T-helper 1 cell treated with Interleukin-12 subunit alpha and Interleukin-12 subunit beta and Interleukin-4 antibody, amounts not matched to agents 30 μg/mL and 1 μg/mL, for 36 hours (primary cell): ENCODE measurements around the gene STRIT1.

ENCODE experiments used
- H3K27ac Mint-ChIP-seq: one replicate; pipeline ENCODE4 v1.8.0; 2021; ENCODE audit warnings: mild to moderate bottlenecking, mixed read lengths
- H3K27me3 Mint-ChIP-seq: one replicate; pipeline ENCODE4 v1.8.0; 2021; ENCODE audit warnings: low read depth, mixed read lengths
- H3K36me3 Mint-ChIP-seq: one replicate; pipeline ENCODE4 v1.8.0; 2021; ENCODE audit warnings: low read depth, mixed read lengths
- H3K4me1 Mint-ChIP-seq: one replicate; pipeline ENCODE4 v1.8.0; 2021; ENCODE audit warnings: low read depth, mixed read lengths
- H3K4me3 Mint-ChIP-seq: one replicate; pipeline ENCODE4 v1.8.0; 2021; ENCODE audit warnings: mild to moderate bottlenecking, moderate library complexity, mixed read lengths
- H3K9me3 Mint-ChIP-seq: one replicate; pipeline ENCODE4 v1.8.0; 2021; ENCODE audit warnings: mixed read lengths

Gene STRIT1

GRCh38 chr3:155293516-155293915, at the start of gene STRIT1:
Gene STRIT1 (minus strand): TSS chr3:155293683.
- H3K4me3 Mint-ChIP-seq, result no peak within 1 kb of the TSS
- H3K27me3 Mint-ChIP-seq, result no peaks in the 10 kb centered on the region
- no peaks in the 10 kb centered on the region for H3K36me3 Mint-ChIP-seq
- no peak within 1 kb of the TSS for H3K27ac Mint-ChIP-seq
- H3K9me3 Mint-ChIP-seq, result no peaks in the 10 kb centered on the region
- H3K4me1 Mint-ChIP-seq, result no peaks in the 10 kb centered on the region

GRCh38 chr3:155342344-155342743, 48.9 kb upstream of the STRIT1 start:
- Mint-ChIP-seq H3K27ac (no peak overlapping the region), H3K9me3 (no peaks in the 10 kb centered on the region), H3K36me3 (no peaks in the 10 kb centered on the region), H3K4me3 (no peak overlapping the region), H3K27me3 (peaks cover 4% of the 10 kb centered on the region), H3K4me1 (no peaks in the 10 kb centered on the region)

GRCh38 chr3:155339052-155339451, 45.6 kb upstream of the STRIT1 start:
- Mint-ChIP-seq H3K4me1 (peaks cover 8% of the 10 kb centered on the region), H3K9me3 (no peaks in the 10 kb centered on the region), H3K27ac (no peak overlapping the region), H3K36me3 (no peaks in the 10 kb centered on the region), H3K4me3 (no peak overlapping the region), H3K27me3 (peaks cover 4% of the 10 kb centered on the region)

DNA sequence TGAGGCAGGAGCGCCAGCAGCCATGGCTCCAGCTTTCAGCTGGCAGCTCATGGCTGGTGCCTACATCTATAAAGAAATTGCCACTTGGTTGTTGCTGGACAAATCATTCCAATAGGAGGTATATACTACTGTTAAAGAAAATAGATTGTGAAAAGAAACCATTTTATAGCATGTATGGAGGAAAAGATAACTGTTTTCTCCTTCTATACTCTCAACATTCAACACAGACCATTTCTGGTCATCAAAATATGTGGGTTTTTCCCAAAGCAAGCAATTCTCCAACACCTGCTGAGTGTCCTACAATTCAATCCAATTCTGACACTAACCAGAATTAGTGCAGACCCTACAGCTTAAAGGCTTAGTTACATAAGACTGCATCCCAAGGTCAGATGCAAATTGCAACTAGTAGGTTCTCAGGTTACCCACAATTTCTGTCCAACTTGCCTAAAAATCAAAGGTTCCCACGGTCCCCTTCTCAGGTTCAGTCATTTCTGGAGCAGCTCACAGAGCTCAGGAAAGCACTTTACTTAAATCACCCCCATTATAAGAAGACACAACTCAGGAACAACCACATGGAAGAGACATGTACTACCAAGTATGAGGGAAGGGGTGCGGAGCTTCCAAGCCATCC, 42.4 kb upstream of the STRIT1 start:
- H3K36me3 Mint-ChIP-seq, result no peaks in the 10 kb centered on the region
- H3K27ac Mint-ChIP-seq, result no peak overlapping the region
- no peaks in the 10 kb centered on the region for H3K9me3 Mint-ChIP-seq
- H3K4me1 Mint-ChIP-seq, result peaks cover 8% of the 10 kb centered on the region
- no peak overlapping the region for H3K4me3 Mint-ChIP-seq
- H3K27me3 Mint-ChIP-seq, result no peaks in the 10 kb centered on the region

GRCh38 chr3:155334914-155335723, 41.6 kb upstream of the STRIT1 start:
- Mint-ChIP-seq H3K27me3 (no peaks in the 10 kb centered on the region), H3K4me1 (peaks cover 8% of the 10 kb centered on the region), H3K9me3 (no peaks in the 10 kb centered on the region), H3K36me3 (no peaks in the 10 kb centered on the region), H3K4me3 (no peak overlapping the region), H3K27ac (no peak overlapping the region)

GRCh38 chr3:155334215-155334913, 40.9 kb upstream of the STRIT1 start:
- H3K9me3 Mint-ChIP-seq, result no peaks in the 10 kb centered on the region
- H3K4me1 Mint-ChIP-seq, result peaks cover 8% of the 10 kb centered on the region
- H3K36me3 Mint-ChIP-seq, result no peaks in the 10 kb centered on the region
- H3K27ac Mint-ChIP-seq, result no peak overlapping the region
- H3K27me3 Mint-ChIP-seq, result no peaks in the 10 kb centered on the region
- no peak overlapping the region for H3K4me3 Mint-ChIP-seq

GRCh38 chr3:155332716-155333115, 39.2 kb upstream of the STRIT1 start:
- Mint-ChIP-seq H3K9me3 (no peaks in the 10 kb centered on the region), H3K27me3 (no peaks in the 10 kb centered on the region), H3K36me3 (no peaks in the 10 kb centered on the region), H3K27ac (no peak overlapping the region), H3K4me3 (no peak overlapping the region), H3K4me1 (peaks cover 8% of the 10 kb centered on the region)

DNA sequence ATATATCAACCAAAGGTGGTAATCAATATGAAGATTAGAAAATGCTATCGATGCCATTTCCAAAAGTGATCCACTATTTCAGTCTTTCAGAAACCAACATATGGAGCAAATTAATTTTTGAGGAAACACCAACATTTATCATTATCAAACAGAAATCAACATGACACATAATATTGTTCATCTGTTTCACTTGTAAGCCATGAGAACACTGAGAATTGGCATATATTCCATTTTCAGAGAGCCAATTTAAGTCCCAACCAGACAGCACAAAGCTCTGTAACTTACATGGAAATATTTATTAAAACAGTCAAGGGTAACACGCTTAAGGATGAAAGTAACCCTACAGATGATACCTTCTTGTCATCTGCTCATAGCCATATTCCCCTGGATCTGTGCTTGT, 37.6 kb upstream of the STRIT1 start:
- Mint-ChIP-seq H3K4me1 (peaks cover 8% of the 10 kb centered on the region), H3K27me3 (no peaks in the 10 kb centered on the region), H3K4me3 (no peak overlapping the region), H3K36me3 (no peaks in the 10 kb centered on the region), H3K27ac (no peak overlapping the region), H3K9me3 (no peaks in the 10 kb centered on the region)

- no peak overlapping the region for H3K27ac Mint-ChIP-seq
- no peaks in the 10 kb centered on the region for H3K36me3 Mint-ChIP-seq
- H3K9me3 Mint-ChIP-seq, result no peaks in the 10 kb centered on the region
- H3K4me1 Mint-ChIP-seq, result peaks cover 6% of the 10 kb centered on the region
- no peak overlapping the region for H3K4me3 Mint-ChIP-seq
- H3K27me3 Mint-ChIP-seq, result no peaks in the 10 kb centered on the region
Observed at GRCh38 chr3:155330370-155330769, 36.9 kb upstream of the STRIT1 start.

DNA sequence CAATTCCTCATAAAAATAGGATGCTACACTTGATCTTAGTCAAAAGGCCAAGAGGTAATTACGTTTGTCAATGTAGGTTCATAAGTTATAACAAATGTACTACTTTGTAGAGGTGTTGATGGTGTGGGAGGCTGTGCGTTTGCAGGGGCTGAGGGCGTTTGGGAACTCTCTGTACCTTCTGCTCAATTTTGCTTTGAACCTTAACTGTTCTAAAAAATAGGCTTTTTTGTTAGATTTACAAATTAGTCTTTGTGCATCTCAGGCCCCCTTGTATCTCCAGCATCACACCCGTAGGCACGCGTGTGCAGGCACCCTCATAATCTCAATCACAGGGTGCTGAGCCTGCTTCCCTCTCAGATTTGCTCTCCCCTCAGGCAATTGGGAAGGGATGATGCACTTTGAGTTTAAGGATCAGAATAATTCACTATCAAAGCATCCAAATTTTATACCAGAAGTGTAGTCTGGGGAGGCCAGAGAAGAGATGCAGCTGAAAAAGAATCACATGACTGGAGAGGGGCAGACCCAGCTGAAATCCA, 36.1 kb upstream of the STRIT1 start:
- Mint-ChIP-seq H3K36me3 (no peaks in the 10 kb centered on the region), H3K27ac (no peak overlapping the region), H3K4me1 (no peaks in the 10 kb centered on the region), H3K9me3 (no peaks in the 10 kb centered on the region), H3K4me3 (no peak overlapping the region), H3K27me3 (no peaks in the 10 kb centered on the region)

GRCh38 chr3:155327871-155328270, 34.4 kb upstream of the STRIT1 start:
- Mint-ChIP-seq H3K27ac (no peak overlapping the region), H3K4me1 (no peaks in the 10 kb centered on the region), H3K9me3 (no peaks in the 10 kb centered on the region), H3K27me3 (no peaks in the 10 kb centered on the region), H3K4me3 (no peak overlapping the region), H3K36me3 (no peaks in the 10 kb centered on the region)

GRCh38 chr3:155327430-155327829, 33.9 kb upstream of the STRIT1 start:
- Mint-ChIP-seq H3K36me3 (no peaks in the 10 kb centered on the region), H3K4me1 (no peaks in the 10 kb centered on the region), H3K27ac (no peak overlapping the region), H3K27me3 (no peaks in the 10 kb centered on the region), H3K4me3 (no peak overlapping the region), H3K9me3 (no peaks in the 10 kb centered on the region)

DNA sequence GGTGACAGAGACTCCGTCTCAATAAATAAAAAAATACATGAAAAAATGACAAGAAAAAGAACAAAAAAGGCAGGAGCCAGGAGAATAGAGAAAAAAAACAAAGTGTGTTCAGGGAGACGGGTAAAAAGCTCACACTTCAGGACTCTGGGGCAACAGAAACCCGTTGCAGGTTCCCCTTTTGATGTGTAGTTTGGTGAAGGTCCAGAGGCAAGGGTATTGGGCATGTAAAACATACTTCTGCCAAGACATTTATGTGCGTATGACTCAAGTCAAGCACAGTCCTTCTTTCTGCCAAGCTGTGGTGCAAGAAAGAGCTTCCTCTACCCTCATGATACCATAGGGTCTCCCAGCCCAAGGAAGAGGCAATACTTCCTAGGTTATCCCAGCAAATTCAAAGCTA, 33.4 kb upstream of the STRIT1 start:
- no peak overlapping the region for H3K27ac Mint-ChIP-seq
- H3K9me3 Mint-ChIP-seq, result no peaks in the 10 kb centered on the region
- no peaks in the 10 kb centered on the region for H3K4me1 Mint-ChIP-seq
- no peak overlapping the region for H3K4me3 Mint-ChIP-seq
- H3K27me3 Mint-ChIP-seq, result no peaks in the 10 kb centered on the region
- no peaks in the 10 kb centered on the region for H3K36me3 Mint-ChIP-seq

GRCh38 chr3:155326244-155326643, 32.8 kb upstream of the STRIT1 start:
- no peak overlapping the region for H3K4me3 Mint-ChIP-seq
- no peaks in the 10 kb centered on the region for H3K4me1 Mint-ChIP-seq
- no peaks in the 10 kb centered on the region for H3K36me3 Mint-ChIP-seq
- H3K9me3 Mint-ChIP-seq, result no peaks in the 10 kb centered on the region
- H3K27ac Mint-ChIP-seq, result no peak overlapping the region
- no peaks in the 10 kb centered on the region for H3K27me3 Mint-ChIP-seq
